ENCODE measurements around the gene SPATS2L. TPM values are rescaled to one million over a fixed set of nuclear protein-coding genes. Genes with fewer than 3 reads are reported as not detected.
A peak's percentile ranks its signal among the peaks of the same experiment; 100 is the strongest.

Gene SPATS2L
- total and polyA plus RNA-seq, 2 of the 13 experiments (the other 11 are each of a cell fraction or from before 2014, with no cell fraction given) = 154 to 212 TPM

- TF ChIP-seq ZBTB14 (CRISPR knock-in tag; IDR thresholded peaks at IDR 0.05) (no peak), YY1 (IDR thresholded peaks at IDR 0.05; ENCODE audit: insufficient read depth, insufficient replicate concordance, low read depth, low read length) (peak; percentile 67), NFE2L1 (CRISPR knock-in tag; IDR thresholded peaks at IDR 0.05; ENCODE audit: borderline replicate concordance) (no peak), ZFP37 (CRISPR knock-in tag; IDR thresholded peaks at IDR 0.05; ENCODE audit: borderline replicate concordance) (peak; percentile 87; the same call in 1 of the 2 replicates), TEAD2 (CRISPR knock-in tag; IDR thresholded peaks at IDR 0.05) (no peak), BATF2 (CRISPR knock-in tag; IDR thresholded peaks at IDR 0.05) (0 out of 2 replicates have a peak, but pooled peaks have one; percentile 85), CEBPB (IDR thresholded peaks at IDR 0.05; ENCODE audit: borderline replicate concordance, low read depth, low read length) (peak; percentile 91), SUZ12 (IDR thresholded peaks at IDR 0.05; ENCODE audit: low read depth, low read length) (no peak), ZNF143 (CRISPR knock-in tag; IDR thresholded peaks at IDR 0.05) (peak; percentile 86), MTA1 (CRISPR knock-in tag; IDR thresholded peaks at IDR 0.05; ENCODE audit: borderline replicate concordance) (peak; percentile 77; the same call in 1 of the 2 replicates), IKZF5 (CRISPR knock-in tag; IDR thresholded peaks at IDR 0.05) (peak; percentile 86), ZNF605 (CRISPR knock-in tag; IDR thresholded peaks at IDR 0.05) (peak; percentile 97), ARID4A (CRISPR knock-in tag; IDR thresholded peaks at IDR 0.05; ENCODE audit: borderline replicate concordance) (peak; percentile 100), ZNF709 (CRISPR knock-in tag; IDR thresholded peaks at IDR 0.05) (peak; percentile 74), SMAD1 (CRISPR knock-in tag; IDR thresholded peaks at IDR 0.05; ENCODE audit: borderline replicate concordance, low read depth) (peak; percentile 98; the same call in 1 of the 2 replicates), ZNF337 (CRISPR knock-in tag; IDR thresholded peaks at IDR 0.05; ENCODE audit: borderline replicate concordance, low read depth) (peak; percentile 91; the same call in 1 of the 2 replicates), ZKSCAN8 (CRISPR knock-in tag; IDR thresholded peaks at IDR 0.05; ENCODE audit: borderline replicate concordance) (peak; percentile 69; the same call in 1 of the 2 replicates), HNRNPK (IDR thresholded peaks at IDR 0.05; ENCODE audit: low read depth, low read length, poor library complexity, severe bottlenecking) (no peak), ATF6 (CRISPR knock-in tag; conservative IDR thresholded peaks at IDR 0.05) (peak; percentile 84; the same call in 1 of the 2 replicates)
Measured at GRCh38 chr2:200525882-200526651, 219.6 kb downstream of the SPATS2L start, which contains the start of gene SGO2 (continued).
